Inferior parietal cortex (tissue), 1 donor: ENCODE data around the gene GRID2.
"Not testable (repeated sequence)": the region's sequence is repeated elsewhere in the genome, so short reads cannot be mapped to it uniquely, and the experiment has no call there.

ENCODE experiments used
- DNase-seq: peaks from one replicate; pipeline ENCODE4 v3.0.0-alpha.2; 2016; ENCODE audit errors: extremely low spot score

The GRID2 gene

GRCh38 chr4:93187466-93187865 lies 883.7 kb downstream of the GRID2 start:
- DNase-seq, result no peak

- DNase-seq, result no peak
These were observed 884.1 kb downstream of the GRID2 start for GRCh38 chr4:93187892-93188291.

- DNase-seq, result peak; percentile 36
These were observed 895.7 kb downstream of the GRID2 start for GRCh38 chr4:93199492-93199891.

GRCh38 chr4:93201471-93202096 lies 897.8 kb downstream of the GRID2 start:
- DNase-seq, result peak; percentile 12

- no peak for DNase-seq
These were observed 899.9 kb downstream of the GRID2 start for GRCh38 chr4:93203708-93204107.

GRCh38 chr4:93212250-93212649 lies 908.5 kb downstream of the GRID2 start:
- DNase-seq, result no peak

- DNase-seq, result no peak
These were observed 912.9 kb downstream of the GRID2 start for GRCh38 chr4:93216646-93217045.

- DNase-seq, result no peak
These were observed 913.7 kb downstream of the GRID2 start for GRCh38 chr4:93217431-93217830.

GRCh38 chr4:93221771-93222170 lies 918.0 kb downstream of the GRID2 start:
- no peak for DNase-seq

- no peak for DNase-seq
These were observed 924.3 kb downstream of the GRID2 start for GRCh38 chr4:93228021-93228420.

GRCh38 chr4:93232883-93233282 lies 929.1 kb downstream of the GRID2 start:
- DNase-seq, result no peak

GRCh38 chr4:93237521-93237920 lies 933.8 kb downstream of the GRID2 start:
- no peak for DNase-seq

GRCh38 chr4:93243262-93243661 lies 939.5 kb downstream of the GRID2 start:
- DNase-seq, result no peak

GRCh38 chr4:93261207-93261606 lies 957.4 kb downstream of the GRID2 start:
- DNase-seq, result no peak

- no peak for DNase-seq
These were observed 959.4 kb downstream of the GRID2 start for GRCh38 chr4:93263166-93263565.

- no peak for DNase-seq
These were observed 964.0 kb downstream of the GRID2 start for GRCh38 chr4:93267747-93268146.

GRCh38 chr4:93285346-93285745 lies 981.6 kb downstream of the GRID2 start:
- DNase-seq, result no peak

- no peak for DNase-seq
These were observed 985.5 kb downstream of the GRID2 start for GRCh38 chr4:93289241-93289640.

- no peak for DNase-seq
These were observed 986.1 kb downstream of the GRID2 start for GRCh38 chr4:93289831-93290230.

GRCh38 chr4:93299118-93299517 lies 995.4 kb downstream of the GRID2 start:
- DNase-seq, result no peak

GRCh38 chr4:93300780-93301555 lies 997.2 kb downstream of the GRID2 start:
- not testable (repeated sequence) for DNase-seq

- no peak for DNase-seq
These were observed 998.5 kb downstream of the GRID2 start for GRCh38 chr4:93302310-93302709.

GRCh38 chr4:93303440-93303839 lies 999.7 kb downstream of the GRID2 start:
- no peak for DNase-seq
